HPDE6-E6E7 (cell line): Measurements from ENCODE around the gene ACSL3.
"Not testable (repeated sequence)": the region's sequence is repeated elsewhere in the genome, so short reads cannot be mapped to it uniquely, and the experiment has no call there.

Experiments
- DNase-seq: peaks from one replicate; pipeline ENCODE4 v3.0.0; 2011; ENCODE audit warnings: missing footprints; ENCODE audit errors: extremely low spot score

ACSL3 gene

DNA sequence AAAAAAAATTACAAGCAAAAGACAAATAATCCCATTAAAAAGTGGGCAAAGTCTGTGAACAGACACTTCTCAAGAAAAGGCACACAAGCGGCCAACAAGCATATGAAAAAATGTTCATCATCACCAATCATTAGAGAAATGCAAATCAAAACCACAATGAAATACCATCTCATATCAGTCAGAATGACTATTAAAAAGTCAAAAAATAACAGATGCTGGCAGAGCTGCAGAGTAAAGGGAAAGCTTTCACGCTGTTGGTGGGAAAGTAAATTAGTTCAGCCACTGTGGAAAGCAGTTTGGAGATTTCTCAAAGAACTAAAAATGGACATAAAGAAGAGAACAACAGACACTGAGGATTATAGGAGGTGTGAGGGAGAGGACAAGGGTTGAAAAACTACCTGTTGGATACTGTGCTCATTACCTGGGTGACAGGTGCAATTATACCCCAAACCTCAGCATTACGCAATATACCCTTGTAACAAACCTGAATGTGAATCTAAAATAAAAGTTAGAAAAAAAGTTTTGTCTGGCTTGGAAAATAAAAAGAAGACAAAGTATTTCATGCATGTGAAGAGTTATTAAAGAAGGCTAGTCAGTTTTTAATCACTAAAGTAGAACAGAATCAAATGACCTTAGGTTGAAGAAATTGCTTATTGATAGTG is 8.7 kb upstream of the ACSL3 start:
- DNase-seq = no peak

DNA sequence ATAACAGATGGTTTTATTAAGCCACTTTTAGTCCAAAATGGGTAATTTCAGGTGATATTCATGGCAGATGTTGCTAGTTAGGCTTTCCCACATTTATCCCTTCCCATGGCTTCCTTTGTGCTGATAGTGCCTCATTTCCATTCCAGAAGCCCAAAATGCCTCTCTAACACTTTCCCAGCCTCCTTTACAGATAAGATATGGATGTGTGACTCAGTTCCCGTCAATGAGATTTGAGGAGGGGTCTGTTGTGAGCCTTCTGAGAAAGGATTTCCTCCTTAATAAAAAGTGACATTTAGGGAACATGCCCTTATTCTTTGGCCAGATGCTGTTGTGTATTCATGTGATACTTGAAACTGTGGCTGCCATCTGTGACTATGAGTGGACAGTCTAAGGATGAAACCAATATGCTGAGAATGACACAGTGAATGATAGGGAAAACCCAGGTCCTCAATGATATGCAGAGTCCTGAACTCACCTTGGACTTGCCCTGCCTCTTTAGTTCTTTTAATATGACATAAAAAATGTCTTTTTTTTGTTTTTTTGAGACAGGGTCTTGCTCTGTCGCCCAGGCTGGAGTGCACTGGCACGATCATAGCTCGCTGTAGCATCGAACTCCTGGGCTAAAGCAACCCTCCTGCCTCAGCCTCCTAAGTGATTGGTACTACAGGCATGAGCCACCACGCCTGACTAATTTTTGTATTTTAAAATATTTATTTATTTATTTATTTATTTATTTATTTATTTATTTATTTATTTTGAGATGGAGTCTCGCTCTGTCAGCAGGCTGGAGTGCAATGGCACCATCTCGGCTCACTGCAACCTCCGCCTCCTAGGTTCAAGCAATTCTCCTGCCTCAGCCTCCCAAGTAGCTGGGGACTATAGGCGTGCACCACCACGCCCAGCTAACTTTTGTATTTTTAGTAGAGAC is 5.8 kb upstream of the ACSL3 start:
- no peak for DNase-seq

DNA sequence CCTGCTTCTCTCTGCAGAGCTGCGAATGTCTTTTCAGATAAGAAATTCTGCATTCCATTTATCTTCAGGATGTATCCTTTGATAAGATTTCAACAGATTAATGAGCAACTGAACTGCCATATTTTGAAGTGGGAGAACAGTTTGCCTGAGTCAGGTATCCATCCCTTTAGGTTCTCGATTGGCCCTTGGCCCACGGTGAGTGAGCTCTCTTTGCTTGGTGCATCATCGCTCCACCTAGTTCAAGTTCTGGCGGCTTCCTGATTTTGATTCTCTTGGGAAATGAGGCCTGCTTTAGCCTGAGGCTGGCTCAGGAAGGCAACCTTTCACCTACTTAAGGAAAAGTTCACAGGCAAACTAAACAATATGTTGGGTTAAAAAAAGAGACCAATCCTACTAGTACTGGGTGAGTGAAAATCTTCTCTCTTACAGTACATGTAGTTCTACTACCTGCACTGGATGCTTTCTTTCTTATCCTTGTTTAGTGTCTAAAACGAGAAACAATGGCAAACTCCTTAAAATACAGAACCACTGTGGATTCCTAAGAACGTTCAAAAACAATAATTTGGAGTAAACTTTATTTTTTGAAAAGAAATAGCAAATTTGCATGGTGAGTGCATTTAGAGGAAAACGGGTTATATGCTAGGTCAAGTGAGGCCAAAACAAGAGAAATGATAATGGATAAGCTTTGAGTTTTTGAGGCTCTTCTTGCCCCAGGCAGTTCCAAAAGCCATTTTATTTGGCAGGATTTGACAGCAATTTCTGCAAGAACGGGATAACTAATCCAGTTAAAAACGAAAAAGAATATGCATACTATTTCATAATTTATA is 837 bp upstream of the ACSL3 start:
- peak; percentile 83 for DNase-seq

DNA sequence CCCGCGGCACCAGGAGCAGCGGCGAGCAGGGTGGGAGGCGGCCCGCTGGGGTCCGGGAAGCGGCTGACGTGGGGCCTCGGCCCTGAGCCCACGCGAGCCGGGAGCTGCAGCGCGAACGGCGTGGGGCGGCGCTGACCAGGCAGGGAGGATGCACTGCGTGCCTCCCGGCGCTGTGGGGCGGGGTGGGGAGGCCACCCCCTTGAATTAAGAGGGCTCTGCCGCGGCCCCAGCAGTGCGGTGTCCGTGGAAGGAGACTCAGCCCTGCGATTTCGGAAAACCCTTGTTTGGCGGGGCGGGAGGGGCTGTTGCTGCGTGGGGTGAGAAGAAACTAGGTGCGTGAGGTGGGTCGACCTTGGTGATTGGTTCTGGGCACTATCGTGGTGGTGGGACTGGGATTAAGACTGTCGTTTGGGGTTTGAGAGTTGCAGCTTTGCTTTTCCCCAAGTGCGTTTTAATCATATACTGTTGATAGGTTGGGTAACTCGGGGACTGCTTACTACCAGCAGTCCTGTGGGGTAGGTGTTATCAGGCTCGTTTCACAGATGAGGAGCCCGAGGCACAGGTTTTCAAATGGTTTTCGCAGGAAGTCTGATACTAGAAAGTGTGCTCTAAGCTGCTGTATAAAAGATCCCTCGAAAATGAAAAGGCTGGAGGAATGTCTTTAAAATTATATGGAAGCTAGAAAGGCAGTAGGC is 722 bp downstream of the ACSL3 start:
- DNase-seq = no peak

DNA sequence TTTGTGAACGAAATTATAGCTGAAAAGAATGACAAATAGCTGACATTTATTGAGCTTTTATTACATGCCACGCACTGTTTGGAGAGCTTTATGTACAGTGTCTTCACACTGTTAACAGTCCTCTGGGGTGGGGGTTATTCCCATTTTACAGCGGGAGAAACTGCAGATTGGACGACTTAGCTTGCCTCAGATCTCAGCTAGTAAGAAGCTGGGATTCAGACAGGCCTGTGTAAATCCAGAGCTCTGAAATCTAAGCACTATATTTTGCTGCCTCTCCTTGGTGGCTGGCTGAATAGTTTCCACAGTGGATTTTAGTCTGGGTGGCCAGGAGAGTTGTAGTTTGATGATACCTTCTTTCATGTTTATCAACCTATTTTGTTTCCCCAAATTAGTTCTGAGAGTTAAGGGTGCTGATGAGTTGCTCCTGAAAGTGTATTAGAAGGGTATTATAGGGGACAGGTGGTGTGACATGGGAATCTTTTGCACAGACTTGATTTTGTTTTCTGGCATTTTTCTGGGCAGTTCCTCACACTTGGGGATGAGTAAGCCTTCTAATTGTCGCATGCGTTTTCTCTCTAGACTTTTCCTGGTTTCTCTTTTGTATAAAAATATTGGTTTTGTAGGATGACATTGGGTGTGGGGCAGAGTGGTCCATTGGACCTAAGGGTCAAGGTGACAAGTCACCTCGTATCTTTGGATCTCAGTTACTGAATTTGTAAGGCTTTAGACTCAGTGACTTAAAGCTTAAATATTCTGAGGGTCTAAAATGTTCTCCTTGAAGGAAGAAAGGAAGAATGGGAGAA is 1.5 kb downstream of the ACSL3 start:
- DNase-seq = no peak

DNA sequence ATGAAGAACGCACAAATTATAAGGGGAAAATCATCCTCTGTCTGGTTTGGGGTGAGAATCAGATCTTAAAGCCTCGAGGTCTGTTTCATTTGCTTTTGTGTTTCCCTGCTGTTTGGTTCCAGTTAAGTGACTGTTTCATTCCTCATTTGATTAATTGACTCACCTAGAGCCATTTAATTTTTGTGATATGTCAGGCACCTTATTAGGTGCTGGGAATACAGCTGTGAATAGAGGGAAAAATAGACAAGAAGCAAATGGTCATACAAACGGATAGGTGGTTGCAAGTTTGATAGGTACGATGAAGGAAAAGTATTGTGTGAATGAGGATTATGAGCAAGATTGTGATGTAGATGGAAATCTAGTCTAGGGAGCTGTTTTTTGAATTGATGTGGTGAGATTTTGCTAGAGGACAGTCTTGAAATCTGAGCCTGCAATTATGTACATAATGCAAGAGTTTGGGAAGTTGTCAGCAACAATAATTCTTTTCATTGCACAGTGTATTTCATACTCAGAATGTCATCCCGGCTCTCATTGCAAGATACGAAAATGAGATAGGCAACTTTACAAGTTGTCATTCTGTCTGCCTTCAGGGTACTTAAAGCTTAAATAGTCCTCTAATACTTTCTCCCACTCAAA is 2.2 kb downstream of the ACSL3 start:
- no peak for DNase-seq

DNA sequence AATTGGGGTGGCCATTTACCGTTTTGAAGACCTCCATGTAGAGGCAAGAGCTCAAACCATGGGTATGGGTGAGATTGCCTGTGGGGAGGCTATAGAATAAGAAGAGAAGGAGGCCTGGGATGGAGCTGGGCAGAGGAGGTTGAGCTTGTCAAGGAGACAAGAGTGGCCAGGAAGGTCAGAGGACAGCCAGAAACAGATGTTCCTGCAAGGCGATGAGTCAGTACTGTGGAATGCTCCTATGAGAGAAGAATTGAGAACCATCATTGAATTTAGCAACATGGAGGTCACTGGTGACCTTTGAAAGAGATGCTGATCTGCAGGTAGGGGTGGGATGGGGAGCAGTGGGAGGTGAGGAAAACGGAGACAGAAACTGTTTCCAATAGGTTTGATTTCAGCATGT is 3.5 kb downstream of the ACSL3 start:
- DNase-seq = no peak

DNA sequence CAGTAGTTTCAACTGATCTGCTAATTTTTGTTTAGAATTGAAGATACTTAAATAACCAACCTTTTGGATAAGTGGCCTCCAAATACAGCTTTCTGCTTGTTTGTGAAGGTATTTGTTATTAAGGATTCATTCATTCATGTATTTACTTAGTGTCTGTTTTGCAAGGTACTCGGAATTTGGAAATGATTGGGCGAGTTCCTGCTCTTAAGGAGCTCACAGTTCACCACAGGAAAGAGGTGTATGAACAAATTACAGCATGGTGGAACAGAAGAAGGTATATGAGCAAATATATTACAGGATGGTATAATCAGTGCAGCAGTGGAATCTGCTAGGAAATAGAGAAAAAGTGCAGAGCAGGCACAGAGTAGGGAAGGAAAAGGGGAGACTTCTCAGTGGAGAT is 4.5 kb downstream of the ACSL3 start:
- no peak for DNase-seq

DNA sequence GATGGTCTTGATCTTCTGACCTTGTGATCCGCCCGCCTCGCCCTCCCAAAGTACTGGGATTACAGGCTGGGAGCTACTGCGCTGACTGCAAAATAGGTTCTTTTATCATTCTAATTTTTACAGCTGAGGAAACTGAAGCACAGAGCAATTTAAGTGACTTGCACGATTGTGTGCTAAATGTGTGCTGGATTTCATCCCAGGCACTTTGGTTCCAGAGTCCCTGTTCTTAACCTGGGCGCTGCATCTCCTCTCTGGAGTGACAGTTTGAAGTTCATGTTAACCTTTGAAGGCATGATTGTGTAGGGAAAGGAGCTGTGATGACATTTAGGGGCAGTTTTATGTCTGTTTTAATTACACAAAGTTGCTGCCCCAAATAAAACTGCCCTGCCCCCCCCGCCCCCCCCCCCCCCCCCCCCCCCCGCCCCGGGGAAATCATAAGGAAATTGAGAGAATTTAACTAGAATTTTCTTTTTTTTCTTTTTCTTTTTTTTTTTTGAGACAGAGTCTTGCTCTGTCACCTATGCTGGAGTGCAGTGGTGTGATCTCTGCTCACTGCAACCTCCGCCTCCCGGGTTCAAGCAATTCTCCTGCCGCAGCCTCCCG is 5.6 kb downstream of the ACSL3 start:
- DNase-seq = no peak

DNA sequence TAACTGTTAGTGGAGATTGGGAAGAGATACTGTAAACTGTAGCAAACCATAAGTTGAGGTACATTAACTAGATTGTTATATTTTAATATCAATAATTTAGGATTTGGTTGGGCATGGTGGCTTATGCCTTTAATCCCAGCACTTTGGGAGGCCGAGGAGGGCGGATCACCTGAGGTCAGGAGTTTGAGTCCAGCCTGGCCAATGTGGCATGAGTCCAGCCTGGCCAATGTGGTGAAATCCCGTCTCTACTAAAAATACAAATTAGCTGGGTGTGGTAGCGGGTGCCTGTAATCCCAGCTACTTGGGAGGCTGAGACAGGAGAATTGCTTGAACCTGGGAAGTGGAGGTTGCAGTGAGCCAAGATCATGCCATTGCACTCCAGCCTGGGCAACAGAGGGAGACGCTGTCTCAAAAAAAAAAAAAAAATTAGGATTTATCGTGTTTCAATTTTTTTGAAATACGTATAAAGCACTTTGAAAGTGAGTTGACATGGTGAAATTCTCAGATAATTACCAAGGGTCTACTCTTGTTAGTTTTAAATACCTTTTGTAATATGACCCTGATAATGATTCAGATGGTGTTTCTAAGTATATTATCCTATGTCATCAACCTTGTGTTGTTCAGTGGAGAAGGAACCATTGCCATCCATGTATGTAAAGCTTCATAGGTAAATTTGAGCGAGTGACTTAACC is 7.9 kb downstream of the ACSL3 start:
- not testable (repeated sequence) for DNase-seq

DNA sequence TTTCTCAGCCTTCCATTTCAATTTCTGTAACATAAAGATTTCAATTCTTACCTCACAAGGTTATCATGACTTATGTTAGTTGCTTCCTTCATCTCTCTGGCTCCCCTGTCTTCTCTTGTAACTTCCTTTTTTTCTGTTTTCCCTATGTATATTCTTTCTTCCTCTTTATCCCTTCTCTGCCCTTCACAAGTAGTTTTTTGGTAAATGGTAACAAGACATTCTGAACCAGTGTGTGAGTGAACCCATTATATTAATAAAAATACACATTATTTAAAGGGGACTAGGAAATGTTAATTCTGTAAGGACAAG is 8.4 kb downstream of the ACSL3 start:
- DNase-seq = no peak

DNA sequence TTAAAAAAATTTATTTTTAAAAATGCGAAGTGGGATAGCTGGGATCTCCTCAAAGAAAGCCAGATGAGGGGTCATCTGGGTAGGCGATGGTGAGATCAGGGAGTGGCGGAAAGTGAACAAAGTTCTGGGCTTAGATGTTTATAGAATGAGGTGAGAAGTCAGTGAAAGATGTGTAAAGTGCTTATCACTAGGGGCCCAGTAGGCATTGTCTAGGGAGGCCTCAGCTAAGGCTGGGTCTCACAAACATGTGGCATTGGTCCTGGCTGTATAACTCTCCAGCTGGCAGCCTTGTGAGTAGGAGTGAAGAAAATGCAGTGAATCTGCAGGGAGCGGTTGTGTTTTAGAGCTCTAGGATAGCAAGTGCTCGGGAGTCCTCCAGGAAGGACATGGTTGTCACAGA is 10.5 kb downstream of the ACSL3 start:
- no peak for DNase-seq

DNA sequence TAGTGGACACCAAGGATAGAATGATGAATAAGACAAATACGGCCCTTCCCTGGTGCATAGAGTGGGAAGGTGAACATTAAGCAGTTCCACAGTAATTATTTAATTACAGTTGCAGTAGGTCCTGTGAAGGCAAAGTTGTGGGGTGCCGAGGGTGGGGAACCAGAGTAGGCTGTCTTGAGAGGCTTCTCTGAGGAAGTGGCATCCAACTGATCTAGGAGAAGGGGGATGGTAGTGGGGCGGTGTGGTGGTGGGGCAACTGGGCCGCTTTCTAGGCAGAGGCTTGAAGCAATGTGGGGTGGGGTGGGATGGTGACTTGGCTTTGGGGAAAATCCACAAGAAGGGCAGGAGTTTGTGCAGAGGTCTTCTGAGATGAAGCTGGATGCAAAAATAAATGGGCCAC is 11.7 kb downstream of the ACSL3 start:
- DNase-seq = no peak

DNA sequence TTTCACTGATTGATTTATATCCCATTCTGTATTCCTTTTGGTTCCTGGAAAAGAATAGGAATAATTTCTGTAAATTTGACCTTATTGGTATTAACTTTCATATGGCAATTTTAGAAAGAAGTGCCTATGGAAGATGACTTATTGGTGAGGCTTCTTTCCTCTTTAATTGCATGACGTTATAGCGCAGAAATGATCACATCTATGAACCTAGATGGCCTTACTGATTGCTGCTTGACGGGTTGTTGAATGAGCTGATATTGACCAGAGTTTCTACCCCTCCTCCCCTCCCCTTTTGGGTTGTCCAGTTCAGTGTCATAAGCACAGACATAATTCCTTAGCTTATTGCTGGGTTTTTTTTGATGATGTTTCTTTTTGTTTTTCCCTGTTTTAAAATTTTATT is 14.6 kb downstream of the ACSL3 start:
- no peak for DNase-seq

DNA sequence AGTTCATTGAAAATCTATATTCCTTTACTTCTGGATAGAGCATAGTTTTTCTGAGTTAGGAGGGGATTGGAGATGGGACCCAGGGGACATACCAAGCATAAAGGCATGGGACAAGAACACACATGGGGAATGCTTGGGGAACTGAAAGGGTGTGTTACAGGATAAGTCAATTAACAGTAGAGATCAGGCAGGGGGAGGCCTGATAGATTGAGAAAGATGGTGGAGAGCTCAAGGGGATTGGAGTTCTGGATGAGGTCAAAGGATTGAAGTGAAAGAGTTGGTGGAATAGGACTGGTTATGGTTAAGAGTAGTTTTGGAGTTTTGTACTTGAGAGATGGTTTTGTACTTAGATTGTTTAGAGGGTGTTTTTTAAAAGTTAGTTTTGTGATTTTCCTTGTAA is 16.1 kb downstream of the ACSL3 start:
- no peak for DNase-seq

DNA sequence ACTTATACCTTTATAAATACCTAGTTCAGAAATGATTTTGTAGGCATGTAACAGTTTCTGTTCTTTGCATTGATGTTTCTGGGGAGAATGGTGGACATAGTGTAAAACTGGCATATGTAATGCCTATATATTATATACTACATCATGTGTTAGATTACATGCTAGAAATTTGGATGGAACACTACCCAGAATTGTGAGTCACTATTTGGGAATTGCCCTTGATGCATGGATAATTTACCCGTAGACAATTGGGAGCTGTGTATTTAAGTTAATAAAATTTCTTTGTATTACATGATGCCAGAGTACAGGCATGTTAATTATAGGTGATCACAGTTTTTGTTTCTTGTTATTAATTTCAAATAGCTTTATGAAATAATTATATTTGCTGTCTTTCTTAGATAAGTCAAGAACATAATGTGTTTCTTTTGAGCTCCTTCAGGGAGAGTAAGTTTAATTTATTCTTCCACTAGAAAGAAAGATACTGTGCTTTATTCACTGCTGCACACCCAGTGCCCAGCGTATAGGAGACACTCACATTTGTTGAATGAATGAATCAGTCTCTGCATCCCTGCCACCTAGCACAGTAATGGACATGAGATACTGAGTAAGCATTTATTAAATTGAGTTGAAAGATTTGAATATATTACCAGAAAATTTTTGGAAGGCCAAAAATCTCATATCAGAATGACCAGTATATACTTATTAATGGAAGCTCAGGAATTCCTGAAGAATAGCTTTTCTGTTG is 16.9 kb downstream of the ACSL3 start:
- no peak for DNase-seq

DNA sequence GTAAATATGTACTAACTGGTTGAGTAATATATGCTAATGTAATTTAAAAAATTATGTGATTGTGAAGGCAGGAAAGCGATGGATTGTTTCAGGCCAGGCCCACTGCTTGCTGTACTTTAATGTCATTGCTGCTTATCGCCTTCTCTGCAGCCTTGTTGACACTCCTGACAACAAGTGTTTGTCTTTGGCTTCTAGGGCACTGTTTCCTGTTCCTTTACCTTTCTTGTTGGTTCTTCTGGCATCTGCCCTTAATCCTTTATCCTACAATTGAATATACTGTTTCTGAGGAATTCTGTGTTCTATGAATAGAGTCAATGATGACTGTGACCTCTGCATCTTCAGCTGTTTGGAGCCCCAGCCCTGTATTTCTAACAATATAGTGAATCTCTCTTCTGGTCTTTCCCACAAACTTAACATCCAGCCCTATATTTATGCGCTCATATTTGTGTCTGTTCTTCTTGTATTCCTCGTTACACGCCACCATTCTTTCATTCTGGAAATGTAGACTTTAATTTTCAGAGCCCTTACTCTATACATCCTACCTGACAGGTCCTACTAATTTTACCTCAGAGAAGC is 17.6 kb downstream of the ACSL3 start:
- no peak for DNase-seq

DNA sequence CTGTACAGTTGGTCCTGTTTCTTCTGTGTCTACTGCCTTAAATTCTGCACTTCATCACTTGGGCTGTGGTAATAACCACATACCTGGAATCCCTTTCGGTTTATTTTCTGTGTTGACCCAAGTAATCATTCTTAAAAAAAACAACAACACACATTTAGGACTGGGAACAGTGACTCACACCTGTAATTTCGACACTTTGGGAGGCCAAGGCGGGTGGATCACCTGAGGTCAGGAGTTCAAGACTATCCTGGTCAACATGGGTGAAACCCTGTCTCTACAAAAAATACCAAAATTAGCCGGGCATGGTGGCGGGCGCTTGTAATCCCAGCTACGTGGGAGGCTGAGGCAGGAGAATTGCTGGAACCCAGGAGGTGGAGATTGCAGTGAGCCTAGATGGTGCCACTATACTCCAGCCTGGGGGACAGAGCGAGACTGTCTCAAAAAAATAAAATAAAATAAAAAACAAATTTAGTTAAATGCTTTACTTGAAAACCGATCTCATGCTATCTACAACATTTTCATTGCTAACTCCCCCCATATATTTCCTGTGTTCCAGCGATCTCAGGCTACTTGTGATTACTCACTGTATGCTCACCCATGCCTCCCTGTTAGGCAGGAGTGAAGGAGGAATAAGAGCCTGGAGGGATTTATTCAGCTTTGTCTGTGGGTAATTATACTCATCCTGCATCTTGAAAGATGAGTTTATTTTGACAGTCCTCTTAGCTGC is 18.2 kb downstream of the ACSL3 start:
- peak; percentile 73 for DNase-seq
